ACHN (cell line): ENCODE measurements around the gene OR1I1.
"Not testable (repeated sequence)": the region's sequence is repeated elsewhere in the genome, so short reads cannot be mapped to it uniquely, and the experiment has no call there.

Source experiments
- DNase-seq: peaks from one replicate; pipeline ENCODE4 v3.0.0-alpha.2; 2015
- in situ Hi-C: cut with HindIII; loops from 2 replicates; pipeline ENCODE4 v1.10.0; 2017; ENCODE audit warnings: low sequenced_read_pairs, low pct_ligation_motif_present, low pct_unique_long_range_greater_than_20kb

OR1I1 gene

GRCh38 chr19:15081911-15082310 is at the start of gene OR1I1:
Gene OR1I1 (plus strand): TSS chr19:15082211. CDS start chr19:15087066, 4,855 bp downstream.
- in situ Hi-C loops = no loop called here
- DNase-seq = no peak

- DNase-seq = no peak
- in situ Hi-C loops = no loop called here
These were observed 46.2 kb upstream of the OR1I1 start for GRCh38 chr19:15035795-15036311.

- in situ Hi-C loops = no loop called here
- no peak for DNase-seq
These were observed 44.4 kb upstream of the OR1I1 start for GRCh38 chr19:15037586-15037985.

- in situ Hi-C loops = no loop called here
- no peak for DNase-seq
These were observed 43.7 kb upstream of the OR1I1 start for GRCh38 chr19:15038294-15038693.

- in situ Hi-C loops = no loop called here
- DNase-seq = no peak
These were observed 40.0 kb upstream of the OR1I1 start for GRCh38 chr19:15042003-15042402.

- in situ Hi-C loops = no loop called here
- DNase-seq = no peak
These were observed 39.2 kb upstream of the OR1I1 start for GRCh38 chr19:15042826-15043225.

GRCh38 chr19:15045506-15045905 is 36.5 kb upstream of the OR1I1 start:
- in situ Hi-C loops = no loop called here

DNA sequence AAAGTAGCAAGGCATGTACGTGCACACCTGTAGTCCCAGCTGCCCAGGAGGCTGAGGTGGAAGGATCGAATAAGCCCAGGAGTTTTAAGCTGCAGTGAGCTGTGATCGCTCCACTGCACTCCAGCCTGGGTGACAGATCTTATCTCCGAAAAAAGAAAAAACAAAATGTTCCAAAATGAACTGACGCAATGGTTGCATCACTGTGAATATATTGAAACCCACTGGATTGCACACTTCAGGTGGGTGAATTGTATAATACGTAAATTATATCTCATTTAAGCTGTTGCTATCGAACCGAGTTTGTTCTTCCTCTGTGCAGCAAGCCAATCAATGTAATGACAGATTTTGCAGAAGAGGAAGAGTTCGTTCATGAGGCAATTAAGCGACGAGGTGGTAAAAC is 34.3 kb upstream of the OR1I1 start:
- DNase-seq = no peak
- in situ Hi-C loops = no loop called here

More at GRCh38 chr19:15045506-15045905, 36.5 kb upstream of the OR1I1 start:
- no peak for DNase-seq

DNA sequence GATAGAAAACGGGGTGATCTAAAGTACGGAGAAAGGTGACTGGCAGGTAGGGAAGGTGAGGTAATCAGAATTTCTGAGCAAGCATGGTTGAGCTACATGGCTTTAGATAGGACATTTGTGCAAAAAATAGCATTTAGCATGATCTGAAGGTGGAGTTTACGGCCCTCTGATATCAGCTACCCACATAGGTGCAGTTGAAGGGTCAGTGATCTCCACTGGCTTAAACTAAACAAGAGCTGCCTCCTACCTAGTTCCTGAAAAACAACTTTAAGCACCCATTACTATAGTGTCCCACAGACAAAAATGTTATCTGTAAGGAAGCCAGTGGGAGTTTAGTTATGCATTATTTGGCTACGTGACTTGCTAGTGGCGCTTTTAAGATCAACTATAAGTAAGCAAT is 33.9 kb upstream of the OR1I1 start:
- in situ Hi-C loops = no loop called here
- DNase-seq = no peak

- DNase-seq = no peak
- in situ Hi-C loops = no loop called here
These were observed 33.0 kb upstream of the OR1I1 start, which contains the start of gene CASP14 for GRCh38 chr19:15048885-15049541. Gene CASP14 (plus strand): TSS chr19:15049480. CDS start chr19:15052252, 2,772 bp downstream.

- no peak for DNase-seq
- in situ Hi-C loops = no loop called here
These were observed 31.4 kb upstream of the OR1I1 start for GRCh38 chr19:15050639-15051038.

- no peak for DNase-seq
These were observed 20.0 kb upstream of the OR1I1 start for GRCh38 chr19:15062036-15062435.

GRCh38 chr19:15070386-15070785 is 11.6 kb upstream of the OR1I1 start:
- DNase-seq, in situ Hi-C loops: not testable (repeated sequence)

More at GRCh38 chr19:15062036-15062435, 20.0 kb upstream of the OR1I1 start:
- in situ Hi-C loops = no loop called here

GRCh38 chr19:15072930-15073647 is 8.9 kb upstream of the OR1I1 start:
- no peak for DNase-seq
- in situ Hi-C loops = no loop called here

DNA sequence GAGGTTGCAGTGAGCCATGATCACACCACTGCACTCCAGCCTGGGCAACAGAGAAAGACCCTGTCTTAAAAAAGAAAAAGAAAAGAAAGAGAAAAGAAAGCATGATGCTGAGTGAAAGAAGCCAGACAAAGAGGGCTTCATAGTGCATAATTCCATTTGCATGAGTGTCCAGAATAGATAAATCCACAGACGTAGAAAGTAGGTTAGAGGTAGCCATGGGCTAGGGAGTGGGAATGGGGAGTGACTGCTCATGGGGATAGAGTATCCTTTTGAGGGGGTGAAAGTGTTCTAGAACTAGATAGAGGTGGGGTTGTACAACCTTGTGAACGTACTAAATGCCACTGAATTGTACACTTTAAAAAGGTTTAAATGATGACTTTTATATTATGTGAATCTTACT is 7.6 kb upstream of the OR1I1 start:
- in situ Hi-C loops = no loop called here
- DNase-seq = no peak

DNA sequence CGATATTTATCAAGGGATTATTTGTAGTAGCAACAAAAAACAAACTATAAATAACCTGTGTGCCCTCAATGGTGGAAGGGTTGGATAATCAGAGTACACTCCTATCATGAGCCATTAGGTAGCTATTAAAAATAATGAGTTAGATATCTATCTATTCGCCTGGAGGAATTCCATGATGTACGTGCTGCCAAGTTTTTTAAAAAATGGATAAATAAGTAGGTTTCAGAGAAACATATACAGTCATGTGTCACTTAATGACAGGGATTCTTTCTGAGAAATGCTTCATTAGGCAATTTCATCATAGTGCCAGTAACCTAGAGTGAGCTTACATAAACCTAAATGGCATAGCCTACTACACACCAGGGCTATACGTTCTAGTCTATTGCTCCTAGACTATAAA is 6.2 kb upstream of the OR1I1 start:
- in situ Hi-C loops = no loop called here
- no peak for DNase-seq

DNA sequence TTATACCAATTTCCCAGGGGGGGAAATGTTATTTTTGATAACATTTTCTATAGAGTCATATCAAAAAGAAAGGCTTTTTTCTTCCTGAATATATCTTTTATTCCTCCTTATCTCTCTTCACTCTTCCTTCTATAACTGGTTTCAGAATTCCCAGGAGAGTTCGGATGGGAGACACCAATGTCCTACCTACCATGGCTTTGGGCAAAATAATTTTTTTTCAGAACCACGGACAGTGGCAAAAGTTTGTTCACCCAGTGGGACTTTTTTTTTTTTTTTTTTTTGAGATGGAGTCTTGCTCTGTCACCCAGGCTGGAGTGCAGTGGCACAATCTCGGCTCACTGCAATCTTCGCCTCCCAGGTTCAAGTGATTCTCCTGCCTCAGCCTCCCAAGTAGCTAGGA is 2.0 kb upstream of the OR1I1 start:
- DNase-seq = peak; percentile 16
- in situ Hi-C loops = not testable (repeated sequence)

DNA sequence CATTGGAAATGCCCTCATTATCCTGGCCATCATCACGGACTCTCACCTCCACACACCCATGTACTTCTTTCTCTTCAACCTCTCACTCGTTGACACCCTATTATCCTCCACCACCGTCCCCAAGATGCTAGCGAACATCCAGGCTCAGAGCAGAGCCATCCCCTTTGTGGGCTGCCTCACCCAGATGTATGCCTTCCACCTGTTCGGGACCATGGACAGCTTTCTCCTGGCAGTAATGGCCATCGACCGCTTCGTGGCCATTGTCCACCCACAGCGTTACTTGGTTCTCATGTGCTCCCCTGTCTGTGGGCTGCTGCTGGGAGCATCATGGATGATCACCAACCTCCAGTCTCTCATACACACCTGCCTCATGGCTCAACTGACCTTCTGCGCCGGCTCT is 5.2 kb downstream of the OR1I1 start:
- DNase-seq = no peak
- in situ Hi-C loops = no loop called here

DNA sequence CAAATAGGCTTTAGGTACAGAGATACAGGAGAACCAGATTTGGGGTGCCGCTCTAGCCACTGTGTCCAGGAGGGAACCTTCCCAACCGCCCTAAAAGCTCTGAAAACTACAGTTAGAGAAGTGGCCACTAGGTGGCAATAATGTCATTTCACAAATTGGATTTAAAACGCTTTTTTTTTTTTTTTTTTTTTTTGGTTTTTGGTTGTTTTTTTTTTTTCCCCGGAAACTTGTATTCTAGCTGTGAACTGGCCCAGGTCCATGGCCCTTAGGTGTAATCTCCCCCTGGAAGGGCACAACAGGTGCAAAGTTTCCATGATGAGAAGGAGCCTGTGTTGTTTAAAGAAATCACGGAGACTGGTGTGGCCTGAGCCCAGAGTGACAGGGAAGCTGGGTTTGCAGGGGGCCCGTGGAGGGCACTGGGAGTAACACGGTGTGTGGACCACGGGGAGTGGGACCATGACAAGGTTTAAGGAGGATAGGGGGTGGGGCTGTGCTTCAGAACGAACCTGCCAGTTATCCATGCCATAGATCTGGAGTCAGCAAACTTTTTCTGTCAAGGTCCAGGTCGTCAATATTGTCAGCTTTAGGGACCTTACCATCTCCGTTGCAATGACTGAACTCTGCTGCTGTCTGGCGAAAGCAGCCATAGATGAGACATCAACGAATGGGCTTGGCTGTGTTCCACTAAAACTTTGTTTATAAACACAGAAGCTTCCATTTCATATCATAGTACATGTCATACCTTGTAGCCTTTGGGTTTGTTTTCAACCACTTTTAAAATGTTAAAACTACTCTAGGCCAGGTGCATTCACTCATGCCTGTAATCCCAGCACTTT is 10.1 kb downstream of the OR1I1 start:
- in situ Hi-C loops = no loop called here

More for the DNA sequence above, 10.1 kb downstream of the OR1I1 start:
- DNase-seq = peak; percentile 74
